HUDEP-2 (cell line): ENCODE measurements around the gene BAHD1.

Source experiments
- DNase-seq, 76 experiments: peaks; one replicate each; lab custom pipeline; 2025; ENCODE audit not compliant: unreplicated experiment in 76 of 76; lab: John Stamatoyannopoulos, UW

Gene BAHD1

DNA sequence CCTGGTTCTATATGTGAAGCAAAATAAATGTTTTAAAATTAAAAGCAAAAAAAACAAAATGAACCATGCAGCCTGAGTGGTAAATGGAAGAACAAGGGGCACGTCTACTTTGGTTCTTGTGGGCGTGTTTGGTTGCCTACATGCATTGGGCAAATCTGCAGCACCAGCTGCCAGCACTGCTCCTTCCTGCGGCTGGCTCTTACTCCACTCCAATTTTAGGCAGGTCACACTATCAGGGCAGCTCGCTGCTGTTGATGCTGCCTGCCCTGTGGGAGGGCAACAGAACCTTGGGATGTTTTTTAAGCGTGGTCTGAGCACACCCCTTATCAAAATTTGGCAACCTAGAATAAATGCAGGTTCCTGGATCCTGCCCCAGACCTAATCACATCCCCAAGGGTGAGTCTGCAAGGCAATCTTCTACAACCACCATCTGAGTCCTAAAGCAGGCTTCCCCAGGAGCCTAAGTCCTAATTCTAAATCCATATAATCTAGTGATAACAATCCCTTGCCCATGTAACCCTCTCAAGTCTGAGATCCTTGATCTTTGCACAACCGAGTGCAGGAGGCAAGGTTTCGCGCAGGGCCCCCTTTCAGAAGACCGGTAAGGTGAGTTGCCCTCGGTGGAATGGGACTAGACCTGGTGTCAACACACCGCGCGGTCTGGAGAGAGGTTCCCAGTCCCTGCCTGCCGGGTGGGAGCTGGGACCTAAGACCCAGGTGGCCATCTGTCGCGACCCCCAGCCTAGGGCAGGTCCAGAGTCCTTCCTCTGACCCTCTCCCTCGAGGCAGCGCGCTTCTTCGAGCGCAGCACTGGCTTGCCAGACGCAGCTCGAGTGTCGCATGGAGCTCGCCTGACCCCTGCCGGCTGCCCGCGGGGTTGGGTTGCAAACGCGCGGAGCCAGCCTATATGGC, 19.3 kb upstream of the BAHD1 start:
- DNase-seq = peak in 70 of 76 experiments; percentile 13 to 84 (median 63)

DNA sequence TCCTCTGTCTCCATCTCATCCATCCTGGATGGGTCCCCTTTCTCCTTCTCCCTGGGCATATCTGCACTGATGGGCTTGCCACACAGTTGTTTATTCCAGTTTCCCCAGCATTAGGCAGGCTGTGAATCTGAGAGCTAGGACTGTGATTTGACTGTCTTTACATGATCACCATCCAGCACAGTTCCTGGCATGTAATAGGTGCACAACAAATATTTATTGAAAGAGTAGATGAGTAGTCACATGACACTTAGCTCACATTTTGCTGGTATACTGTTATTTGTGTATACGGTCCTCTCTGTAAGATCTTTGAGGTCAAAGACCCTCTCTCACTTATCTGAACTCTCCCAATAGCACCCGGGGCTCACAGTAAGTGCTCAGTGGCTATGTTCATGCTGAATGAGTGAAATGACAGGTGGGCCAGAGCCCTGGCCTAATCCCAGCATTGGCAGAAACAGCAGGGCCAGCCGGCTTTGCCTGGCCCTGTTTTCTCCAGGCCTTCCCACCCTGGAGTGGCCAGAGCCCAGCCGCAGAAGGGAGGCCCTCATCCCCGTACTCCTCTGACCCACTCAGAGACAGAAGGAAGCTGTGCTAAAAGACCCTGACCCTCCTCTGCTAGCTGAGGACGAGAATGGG, 16.2 kb upstream of the BAHD1 start:
- DNase-seq = no peak

DNA sequence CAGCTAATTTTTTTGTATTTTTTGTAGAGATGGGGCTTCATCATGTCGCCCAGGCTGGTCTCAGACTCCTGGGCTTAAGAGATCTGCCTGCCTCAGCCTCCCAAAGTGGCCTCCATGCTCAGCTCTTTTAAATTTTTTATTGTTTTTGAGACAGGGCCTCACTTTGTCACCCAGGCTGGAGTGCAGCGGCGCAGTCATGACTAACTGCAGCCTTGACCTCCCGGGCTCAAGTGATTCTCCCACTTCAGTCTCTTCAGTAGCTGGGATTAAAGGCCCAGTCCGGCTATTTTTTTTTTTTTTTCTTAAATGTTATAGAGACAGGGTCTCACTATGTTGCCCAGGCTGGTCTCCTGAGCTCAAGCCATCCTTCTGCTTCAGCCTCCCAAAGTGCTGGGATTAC, 15.1 kb upstream of the BAHD1 start:
- no peak for DNase-seq

DNA sequence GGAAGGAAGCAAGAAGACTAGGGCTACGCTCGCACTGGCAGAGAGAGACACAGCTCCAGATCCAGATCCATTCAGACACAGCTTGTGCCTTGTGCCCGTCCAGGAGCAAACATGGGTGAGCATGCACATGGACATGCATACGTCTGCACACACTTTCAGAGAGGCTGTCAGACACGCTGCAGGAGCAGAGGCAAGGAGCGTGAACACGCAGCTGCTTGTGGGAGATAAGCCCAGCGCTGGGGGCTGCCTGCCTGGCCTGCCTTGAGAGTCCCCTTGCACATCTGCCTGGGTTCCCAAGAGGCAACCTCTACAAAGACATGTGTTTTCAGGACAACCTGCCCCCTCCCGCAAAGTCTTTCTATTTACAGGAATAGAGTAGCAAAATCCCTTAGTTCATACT, 13.6 kb upstream of the BAHD1 start:
- DNase-seq = peak in 31 of 76 experiments; percentile 11 to 64 (median 42)

DNA sequence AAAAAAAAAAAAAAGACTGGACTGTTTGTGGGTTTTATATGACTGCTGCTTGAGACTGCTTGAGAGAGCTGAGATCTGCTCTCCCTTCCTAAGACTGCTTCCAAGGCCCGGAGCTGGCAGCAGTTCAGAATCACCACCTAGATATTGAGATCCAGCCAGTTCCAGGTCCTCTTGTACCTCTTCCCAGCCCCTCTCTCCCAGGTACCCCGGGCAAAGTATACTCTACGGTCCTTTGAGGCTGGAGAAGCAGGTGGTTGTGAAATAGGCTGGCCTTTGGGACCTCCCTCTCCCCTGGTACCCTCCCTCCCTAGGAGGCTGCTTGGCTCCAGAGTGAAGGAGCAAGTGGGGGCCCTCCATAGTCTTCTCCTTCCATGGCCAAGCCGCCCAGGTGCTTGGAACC, 12.6 kb upstream of the BAHD1 start:
- no peak for DNase-seq

DNA sequence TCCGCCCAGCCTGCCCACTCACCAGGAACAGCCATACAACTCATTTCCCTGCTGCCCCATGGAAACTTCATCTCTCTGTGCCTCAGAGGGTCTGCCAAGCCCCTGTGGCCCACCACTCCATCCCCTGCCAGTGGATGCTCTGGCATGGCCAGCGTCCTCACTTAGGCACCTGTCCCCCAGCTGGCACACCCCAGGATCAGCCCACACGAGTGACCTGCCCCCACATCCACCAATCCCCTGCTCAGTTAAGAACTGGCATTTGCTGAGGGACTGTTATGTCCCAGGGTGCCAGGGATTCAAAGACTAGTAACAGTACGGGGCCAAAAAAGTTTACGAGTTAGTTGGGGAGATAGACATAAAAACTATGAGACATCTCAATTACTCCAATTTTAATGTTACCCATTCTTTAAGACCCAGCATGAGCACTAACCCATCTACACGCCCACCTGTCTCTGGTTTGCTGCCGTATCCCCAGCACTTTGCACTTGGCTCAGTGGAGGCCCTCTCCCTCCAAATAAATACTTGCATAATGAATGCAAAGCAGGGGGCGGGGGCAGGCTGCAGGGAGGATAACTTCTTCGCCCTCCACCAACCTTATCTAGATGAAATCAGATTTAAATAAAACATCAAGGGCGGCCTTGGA, 11.6 kb upstream of the BAHD1 start:
- DNase-seq = no peak

DNA sequence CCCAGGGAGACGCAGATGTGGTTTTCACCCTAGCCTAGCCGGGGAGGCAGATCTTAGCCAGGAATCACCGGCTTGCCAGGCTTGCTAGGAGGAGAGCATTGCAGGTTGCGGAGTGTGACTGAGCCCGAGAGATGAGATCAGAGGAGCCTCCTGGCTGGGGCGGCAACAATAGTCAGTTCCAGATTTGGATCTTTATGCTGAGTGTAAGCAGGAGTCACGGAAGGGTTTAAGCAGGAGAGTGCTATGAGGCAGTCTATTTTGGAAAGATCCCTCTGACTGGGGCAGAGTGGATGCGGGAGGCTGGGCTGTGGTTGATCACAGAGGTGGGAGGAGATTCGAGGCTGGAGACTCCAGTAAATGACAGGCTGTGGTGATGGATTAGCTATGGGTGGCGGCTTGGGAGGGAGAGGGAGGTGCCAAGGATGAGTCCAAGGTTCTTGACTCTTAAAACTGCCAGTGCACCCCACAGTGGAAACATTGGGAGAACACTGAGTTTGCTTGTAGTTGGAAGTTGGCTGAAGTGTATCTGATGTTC, 10.4 kb upstream of the BAHD1 start:
- peak in 18 of 76 experiments; percentile 5 to 53 (median 22) for DNase-seq

DNA sequence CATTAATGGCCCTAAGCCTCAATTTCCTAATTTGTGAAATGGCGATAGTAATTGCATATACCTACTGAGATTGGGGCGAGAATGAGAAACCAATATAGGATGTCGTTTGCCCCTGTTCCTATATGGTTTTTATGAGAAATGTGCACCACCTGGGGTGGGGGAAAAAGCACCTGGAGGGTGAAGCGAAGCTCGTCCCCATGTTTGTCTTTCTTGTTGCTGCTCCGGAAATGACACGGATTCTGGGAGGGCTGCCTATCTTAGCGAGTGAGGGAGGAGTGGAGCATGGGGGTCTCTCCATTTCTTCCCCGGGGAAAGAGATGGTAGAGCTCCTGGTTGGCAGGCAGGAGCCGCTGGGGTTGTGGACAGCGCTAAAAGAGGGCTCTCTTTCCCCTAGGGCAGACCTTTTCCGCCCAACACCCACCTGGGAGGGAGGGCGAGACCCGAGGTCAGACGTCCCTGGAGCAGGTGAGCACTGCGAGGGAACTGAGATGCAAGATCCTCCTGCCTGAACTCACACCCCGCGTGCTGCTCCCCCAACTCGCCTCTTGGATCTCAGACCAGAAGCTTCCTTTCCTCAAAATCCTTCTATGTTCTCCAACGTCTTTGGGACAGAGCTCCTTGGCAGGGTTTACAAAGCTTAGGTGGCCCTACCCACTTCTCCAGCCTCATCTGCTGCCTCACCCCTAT, 5.6 kb upstream of the BAHD1 start:
- no peak for DNase-seq

DNA sequence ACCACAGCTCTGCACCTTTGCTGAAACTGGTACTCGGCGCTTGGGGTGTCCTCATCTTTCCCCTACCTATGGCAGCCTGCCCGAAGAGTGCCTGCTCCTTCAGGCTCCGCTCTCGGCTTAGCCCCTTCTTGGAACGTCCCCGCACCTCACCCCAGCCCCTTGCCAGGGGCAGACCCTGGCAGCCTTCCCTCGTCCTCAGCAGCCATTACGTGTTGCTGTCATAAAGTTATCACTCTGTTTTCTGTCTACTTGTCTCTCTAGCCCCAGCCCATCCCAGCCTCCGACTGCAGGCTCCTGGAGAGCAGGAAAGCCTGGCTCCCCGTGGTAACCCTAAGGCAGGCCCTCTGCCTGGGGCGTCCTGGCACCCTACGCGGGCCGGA, 5.1 kb upstream of the BAHD1 start:
- no peak for DNase-seq

DNA sequence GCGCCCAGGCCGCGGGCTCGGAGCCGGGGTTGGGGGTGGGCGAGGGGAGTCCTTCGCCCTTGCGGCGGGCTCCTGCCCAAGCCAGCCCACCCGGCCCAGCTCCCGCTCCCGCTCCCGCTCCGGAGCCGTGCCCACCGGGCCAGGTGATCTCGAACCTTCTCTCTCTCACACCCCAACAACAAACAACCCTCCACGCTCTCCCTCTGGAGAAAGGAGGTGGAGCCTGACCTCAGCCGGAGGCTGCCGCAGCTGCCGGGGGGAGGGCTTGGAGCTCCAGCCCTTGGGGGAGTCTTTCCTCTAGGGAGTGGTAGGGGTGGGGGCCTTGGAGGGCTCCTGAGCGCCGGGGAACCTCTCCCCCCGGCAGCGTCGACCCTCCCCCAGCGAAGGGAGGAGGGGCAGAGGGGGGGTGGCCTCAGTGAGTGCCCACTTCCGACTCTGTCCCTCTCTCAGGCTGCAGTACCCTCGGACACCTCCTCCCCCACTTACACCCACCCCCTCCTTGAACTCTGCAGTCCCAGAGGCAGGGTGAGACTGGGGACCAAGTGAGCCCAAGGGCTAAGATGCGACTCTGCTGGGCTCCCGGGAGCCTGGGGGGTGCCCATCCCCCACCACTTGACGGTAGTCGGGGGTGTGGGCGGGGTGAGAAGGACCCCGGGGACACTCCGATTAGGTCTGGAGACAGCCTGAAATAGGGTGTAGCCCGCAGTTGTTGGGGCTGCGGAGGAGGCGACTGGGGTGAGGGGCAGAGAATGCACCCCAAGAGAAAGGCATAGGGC, 4.4 kb upstream of the BAHD1 start:
- DNase-seq = peak in 10 of 76 experiments; percentile 6 to 46 (median 16)

DNA sequence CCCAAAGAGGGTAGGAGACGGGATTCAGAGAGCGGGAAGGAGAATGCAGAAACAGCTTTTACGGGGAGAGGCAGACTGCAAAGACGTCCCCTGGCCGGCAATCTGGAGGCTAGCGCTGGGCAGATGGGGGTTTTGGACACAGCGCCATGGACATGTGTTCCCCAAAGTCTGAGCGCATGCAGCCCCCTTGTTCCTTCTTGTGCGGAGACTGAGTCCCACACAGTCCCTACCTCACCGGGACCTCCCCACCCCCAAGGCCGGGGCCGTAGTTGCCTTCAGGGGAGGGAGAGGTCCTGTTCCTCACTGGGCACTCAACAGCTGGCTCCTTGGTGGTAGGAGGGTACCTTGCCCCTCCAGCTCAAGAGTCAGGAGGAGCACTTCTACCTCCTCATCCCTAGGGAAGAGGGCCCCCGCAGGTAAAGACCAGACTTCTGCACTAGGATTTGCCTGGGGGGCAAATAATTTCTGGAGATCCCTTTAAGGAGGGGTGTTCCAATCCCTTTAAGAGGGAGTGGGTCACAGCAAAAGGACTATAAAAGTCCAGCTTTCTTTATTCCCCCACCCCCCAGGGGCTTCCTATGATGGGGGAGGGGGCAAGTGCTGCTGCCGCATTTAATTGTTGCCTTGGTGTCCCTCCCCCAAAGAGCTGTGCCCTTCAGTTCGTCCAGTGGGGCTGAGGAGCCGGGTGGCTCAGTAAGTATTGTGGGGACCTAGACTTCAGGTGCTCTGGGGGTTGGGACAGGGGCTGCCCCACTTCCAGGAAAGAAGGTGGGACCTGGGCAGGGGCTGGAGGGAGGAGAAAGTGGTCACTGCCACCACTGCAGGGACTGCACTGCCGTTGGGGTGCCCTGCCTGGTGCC, 3.6 kb upstream of the BAHD1 start:
- DNase-seq = peak in 2 of 76 experiments; percentile 18 to 23

DNA sequence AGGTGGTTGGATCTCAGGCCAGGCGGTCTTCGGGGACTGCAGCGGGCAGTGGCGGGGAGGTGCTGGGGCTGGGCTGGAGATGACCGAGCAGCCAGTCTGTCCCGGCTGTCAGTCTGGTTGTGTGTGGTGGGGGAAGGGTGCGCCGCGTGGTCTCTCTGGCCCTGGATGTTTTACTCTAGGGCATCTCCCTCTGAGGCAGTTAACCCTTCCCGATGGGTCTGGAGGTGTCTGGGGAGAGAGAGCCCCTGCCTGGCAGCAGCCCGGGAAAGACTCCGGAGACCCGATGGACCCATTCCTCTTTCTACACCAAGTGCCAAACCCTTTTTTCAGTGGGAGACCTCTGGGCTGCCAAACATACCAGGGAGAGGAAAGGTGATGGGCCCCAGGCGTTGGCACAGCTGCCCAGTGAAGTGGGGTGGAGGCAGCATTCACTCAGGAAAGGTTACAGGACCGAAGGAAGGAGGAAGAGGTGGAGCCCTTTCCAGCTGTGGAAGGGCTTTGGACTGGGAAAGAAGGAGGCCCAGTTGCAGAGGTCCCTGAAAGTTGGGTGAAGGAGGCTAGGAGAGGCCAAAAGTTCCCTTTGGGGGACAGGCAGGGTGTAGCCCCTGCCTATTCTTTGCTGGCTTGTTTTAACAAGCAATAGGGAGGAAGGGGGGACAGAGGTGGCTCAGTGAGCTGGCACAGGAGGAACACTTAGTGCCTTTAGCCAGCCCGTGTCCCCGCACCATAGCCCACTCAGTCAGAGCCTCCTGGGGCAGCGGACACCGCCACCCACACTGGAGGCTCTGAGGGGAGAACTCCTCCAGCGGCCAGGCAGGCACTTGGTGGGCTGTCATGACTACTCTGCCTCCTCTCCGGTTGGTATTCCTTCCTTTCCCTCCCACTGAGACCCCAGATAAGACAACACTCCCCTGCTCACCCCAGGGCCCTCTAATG, 2.7 kb upstream of the BAHD1 start:
- DNase-seq = peak in 2 of 76 experiments; percentile 23 to 25

DNA sequence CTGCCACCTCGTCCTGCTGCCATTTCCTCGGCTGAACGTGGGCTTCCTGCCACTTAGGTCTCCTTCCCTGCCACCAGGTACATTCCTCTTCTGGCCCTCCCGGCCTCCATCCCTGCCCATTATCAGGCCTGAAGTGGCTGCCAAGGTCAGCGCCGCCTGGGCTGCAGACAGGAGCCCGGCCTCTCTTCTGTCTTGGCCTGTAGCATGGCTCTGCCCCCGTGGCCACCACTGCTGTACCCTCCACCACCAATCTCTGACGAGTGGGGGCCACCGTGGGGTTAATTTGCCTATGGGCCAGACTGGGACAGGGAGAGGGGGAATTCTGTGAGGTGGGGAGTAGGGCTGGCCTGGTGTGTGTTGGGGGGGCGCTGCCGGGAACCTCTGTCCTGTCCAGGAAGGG, 2.0 kb upstream of the BAHD1 start:
- no peak for DNase-seq

DNA sequence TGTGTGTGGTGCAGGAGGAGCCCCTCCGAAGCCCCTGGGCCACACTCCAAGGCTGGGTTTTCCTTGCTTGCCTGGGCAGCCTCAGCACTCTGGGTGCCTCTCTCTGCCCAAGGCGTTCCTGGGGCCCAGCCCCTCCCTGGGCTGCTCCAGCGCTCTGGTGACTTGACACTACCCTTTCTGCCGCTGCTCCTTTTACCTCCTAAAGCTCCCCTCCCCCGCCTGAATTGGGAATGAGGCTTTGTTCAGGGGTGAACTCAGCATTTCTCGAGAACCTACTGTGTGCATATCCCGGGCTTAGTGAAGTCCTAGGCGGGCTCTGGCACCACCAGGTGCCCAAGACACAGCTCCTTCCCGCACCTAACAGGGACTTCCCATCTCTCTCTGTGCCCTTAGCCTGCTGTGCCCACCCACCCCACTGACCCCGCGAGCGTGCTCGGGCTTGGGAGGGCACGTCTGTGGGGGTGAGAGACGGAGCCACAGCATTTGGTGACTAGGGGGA, 1.2 kb upstream of the BAHD1 start:
- peak in 36 of 76 experiments; percentile 14 to 58 (median 30) for DNase-seq

DNA sequence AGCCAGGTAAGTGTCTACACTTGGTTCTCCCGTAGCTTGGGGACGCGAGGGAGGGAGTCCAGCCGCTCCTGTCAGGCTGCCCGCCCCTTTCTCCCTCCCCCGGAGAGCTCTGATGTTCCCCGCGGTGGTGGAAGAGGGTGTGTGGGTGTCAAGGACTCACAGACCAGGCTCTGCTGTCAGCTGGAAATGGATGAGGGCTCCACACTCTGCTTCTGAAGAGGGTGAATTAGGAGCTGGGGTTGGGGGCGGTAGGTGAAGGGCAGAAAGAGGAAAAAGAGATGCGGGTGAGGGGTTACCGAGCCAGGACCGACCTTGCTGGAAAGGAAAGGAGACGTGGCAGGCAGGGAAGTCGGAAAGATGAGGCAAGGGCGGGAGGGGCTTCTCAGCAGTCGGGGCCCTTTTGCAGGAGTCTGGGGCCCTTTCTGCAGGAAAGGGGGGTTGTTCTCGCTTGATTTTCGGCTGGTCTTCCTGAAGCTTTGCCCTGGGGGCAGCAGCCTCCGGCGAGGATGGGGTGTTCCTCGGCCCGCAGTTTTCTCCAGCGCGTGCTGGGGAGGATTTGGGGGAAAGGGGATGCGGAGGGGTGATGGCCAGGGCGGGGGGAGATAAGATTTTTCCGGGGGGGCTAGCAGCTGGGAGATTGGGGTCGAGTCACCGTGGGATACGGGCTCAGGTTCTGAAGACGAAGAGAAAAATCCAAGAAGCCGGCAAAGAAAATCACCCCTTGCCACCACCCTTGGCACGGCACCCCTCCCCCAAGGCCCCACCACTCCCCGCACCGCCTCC, 602 bp upstream of the BAHD1 start:
- DNase-seq = peak in 53 of 76 experiments; percentile 9 to 71 (median 43)

DNA sequence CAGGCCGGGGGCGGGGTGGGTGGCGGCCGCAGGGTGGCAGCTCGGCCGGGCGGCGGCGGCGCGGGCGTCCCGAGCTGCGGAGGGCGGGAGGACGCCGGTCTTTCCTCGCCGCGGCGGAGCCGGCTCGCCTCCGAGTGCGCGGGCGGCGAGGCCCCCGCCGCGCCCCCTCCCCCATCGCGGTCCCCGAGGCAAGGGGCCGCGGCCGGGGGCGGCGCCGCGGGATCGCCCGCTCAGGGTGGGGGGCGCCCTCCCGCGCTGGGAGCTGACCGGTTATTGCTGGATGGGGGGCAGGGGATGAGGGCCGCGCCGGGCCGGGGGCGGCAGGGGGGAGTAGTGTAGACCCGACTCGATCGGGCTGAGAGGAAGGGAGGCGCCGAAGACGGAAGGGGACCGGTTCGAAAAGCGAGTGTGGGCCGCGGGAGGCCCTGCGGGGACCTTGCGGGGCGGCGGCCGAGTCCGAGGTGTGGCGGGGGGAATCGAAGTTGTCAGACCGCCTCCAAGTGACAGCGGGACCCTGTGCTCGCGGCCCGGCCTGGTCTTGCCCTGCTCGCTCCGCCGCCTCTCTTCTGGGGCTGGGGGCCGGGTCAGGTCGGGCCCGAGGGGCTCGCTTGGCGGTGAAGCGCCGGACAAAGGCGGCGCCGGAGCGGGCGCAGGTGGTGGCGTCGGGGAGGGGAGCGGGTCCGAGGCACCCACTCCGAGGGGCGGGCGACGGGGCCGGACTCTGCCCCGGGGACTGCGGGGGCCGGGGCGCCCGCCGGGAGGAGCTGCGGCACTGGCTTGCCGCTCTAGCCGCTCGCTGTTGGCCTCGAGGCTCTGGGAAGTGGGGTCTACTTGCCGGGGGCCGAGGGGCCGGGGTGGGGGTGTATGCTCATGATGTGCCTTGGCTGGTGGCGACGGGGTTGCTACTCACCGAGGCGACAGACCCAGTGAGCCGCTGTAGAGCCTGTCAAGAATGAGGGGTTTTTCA, 1.1 kb downstream of the BAHD1 start:
- DNase-seq = peak in 1 of 76 experiments; percentile 27
